IPS-20b (cell line): ENCODE measurements around the gene OR2H2.

Source experiments
- H3K27ac ChIP-seq: one replicate; pipeline ENCODE4 v1.5.1; 2013; ENCODE audit warnings: low read length
- H3K27me3 ChIP-seq: 2 replicates; pipeline ENCODE4 v1.6.1; 2013; ENCODE audit warnings: mild to moderate bottlenecking, low read length, inconsistent platforms; ENCODE audit not compliant: insufficient read depth
- H3K36me3 ChIP-seq: 2 replicates; pipeline ENCODE4 v1.6.1; 2013; ENCODE audit warnings: low read depth, mild to moderate bottlenecking, inconsistent platforms, low read length, moderate library complexity; ENCODE audit not compliant: insufficient read depth
- H3K4me1 ChIP-seq: 2 replicates; pipeline ENCODE4 v1.6.1; 2013; ENCODE audit warnings: mild to moderate bottlenecking, control low read depth, inconsistent platforms, low read length, moderate library complexity; ENCODE audit not compliant: insufficient read depth
- H3K4me3 ChIP-seq: 2 replicates; pipeline ENCODE4 v1.5.1; 2013; ENCODE audit warnings: mild to moderate bottlenecking, low read length, inconsistent platforms
- H3K9ac ChIP-seq: 2 replicates; pipeline ENCODE4 v1.6.1; 2013; ENCODE audit warnings: low read depth, mild to moderate bottlenecking, inconsistent platforms, low read length, moderate library complexity
- H3K9me3 ChIP-seq: 2 replicates; pipeline ENCODE4 v1.6.1; 2013; ENCODE audit warnings: mild to moderate bottlenecking, low read depth, low read length, inconsistent platforms; ENCODE audit not compliant: insufficient read depth

Gene OR2H2

DNA sequence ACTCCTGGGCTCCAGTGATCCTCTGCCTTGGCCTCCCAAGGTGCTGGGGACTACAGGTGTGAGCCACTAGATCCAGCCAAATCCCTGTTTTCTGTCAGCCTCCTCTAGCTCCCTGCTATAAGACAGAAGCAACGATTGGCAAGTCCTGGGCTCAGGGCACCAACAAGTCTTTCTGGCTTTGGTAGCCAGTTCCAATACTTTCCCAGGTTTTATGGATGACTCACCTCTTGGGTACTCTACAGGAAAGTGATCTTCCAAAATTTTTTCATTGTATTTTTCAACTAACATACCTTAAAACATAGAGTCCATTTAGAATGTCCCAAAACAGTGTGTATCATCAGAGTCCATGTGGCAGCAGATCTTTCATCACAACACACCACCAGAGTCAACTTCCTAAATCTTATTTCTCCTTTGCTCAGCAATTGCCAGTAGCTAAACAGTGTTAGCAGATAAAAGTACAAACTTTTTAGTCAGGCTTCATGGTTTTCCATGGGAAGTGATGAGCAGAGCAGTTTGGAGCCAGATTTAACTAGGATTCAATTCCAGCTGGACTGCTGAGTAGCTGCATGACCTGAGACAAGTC lies 34.7 kb downstream of the OR2H2 start:
- H3K4me3 ChIP-seq, result no peak overlapping the region
- H3K27me3 ChIP-seq, result no peaks in the 10 kb centered on the region
- H3K27ac ChIP-seq, result no peak overlapping the region
- H3K9ac ChIP-seq, result no peak overlapping the region
- no peaks in the 10 kb centered on the region for H3K9me3 ChIP-seq
- H3K36me3 ChIP-seq, result peaks cover 94% of the 10 kb centered on the region
- peaks cover 24% of the 10 kb centered on the region for H3K4me1 ChIP-seq

- Histone ChIP-seq H3K4me3 (no peak overlapping the region), H3K27ac (no peak overlapping the region), H3K4me1 (peaks cover 34% of the 10 kb centered on the region), H3K9me3 (no peaks in the 10 kb centered on the region), H3K9ac (no peak overlapping the region), H3K27me3 (no peaks in the 10 kb centered on the region), H3K36me3 (peaks cover 85% of the 10 kb centered on the region)
Observed at GRCh38 chr6:29620630-29621029, 35.7 kb downstream of the OR2H2 start.

- Histone ChIP-seq H3K27me3 (no peaks in the 10 kb centered on the region), H3K36me3 (peaks cover 50% of the 10 kb centered on the region), H3K27ac (peak overlapping the region; percentile 45), H3K9ac (peak overlapping the region; percentile 86; the same call in 1 of the 2 replicates), H3K9me3 (no peaks in the 10 kb centered on the region), H3K4me1 (peaks cover 49% of the 10 kb centered on the region), H3K4me3 (peak overlapping the region; percentile 87)
Observed at GRCh38 chr6:29624520-29624961, 39.6 kb downstream of the OR2H2 start.

DNA sequence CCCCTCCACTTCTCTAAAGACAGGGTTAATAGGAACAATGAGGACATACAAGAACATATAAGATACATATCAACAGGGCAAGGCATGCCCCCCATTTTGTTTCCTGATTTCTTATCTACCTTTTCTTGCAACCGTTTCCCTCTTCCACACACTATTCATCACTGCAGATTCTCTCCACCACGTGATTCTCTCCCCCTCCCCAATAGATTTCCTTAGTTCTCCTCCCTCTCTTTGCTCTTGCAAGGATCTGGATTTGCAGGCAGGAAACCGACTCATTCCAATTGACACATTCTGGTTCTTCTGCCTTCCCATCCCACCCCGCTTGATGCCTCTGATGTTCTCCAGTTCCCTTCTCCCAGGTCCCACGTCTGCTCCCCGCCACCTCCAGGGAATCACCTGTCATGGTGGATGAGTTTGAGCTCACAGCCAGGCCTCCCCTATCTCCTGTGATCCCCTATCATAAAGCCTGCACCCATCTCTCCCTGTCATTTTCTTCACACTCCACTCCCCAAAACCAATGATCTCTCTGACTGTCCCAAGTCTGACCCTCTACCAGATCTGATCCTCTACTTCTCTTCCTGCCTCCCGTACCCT lies 40.5 kb downstream of the OR2H2 start:
- Histone ChIP-seq H3K9ac (peak overlapping the region; percentile 86; the same call in 1 of the 2 replicates), H3K27me3 (no peaks in the 10 kb centered on the region), H3K4me1 (peaks cover 57% of the 10 kb centered on the region), H3K27ac (peak overlapping the region; percentile 10), H3K4me3 (peak overlapping the region; percentile 87), H3K9me3 (no peaks in the 10 kb centered on the region), H3K36me3 (peaks cover 45% of the 10 kb centered on the region)

GRCh38 chr6:29626948-29627754 lies 42.2 kb downstream of the OR2H2 start:
- H3K36me3 ChIP-seq, result peaks cover 35% of the 10 kb centered on the region
- H3K4me3 ChIP-seq, result peak overlapping the region; percentile 87
- peak overlapping the region; percentile 70 for H3K27ac ChIP-seq
- H3K27me3 ChIP-seq, result no peaks in the 10 kb centered on the region
- H3K9me3 ChIP-seq, result no peaks in the 10 kb centered on the region
- peaks cover 67% of the 10 kb centered on the region for H3K4me1 ChIP-seq
- H3K9ac ChIP-seq, result peak overlapping the region; percentile 86; the same call in 1 of the 2 replicates

- Histone ChIP-seq H3K4me1 (peaks cover 62% of the 10 kb centered on the region), H3K27me3 (no peaks in the 10 kb centered on the region), H3K36me3 (peaks cover 27% of the 10 kb centered on the region), H3K9me3 (no peaks in the 10 kb centered on the region), H3K9ac (peak overlapping the region; percentile 86; the same call in 1 of the 2 replicates), H3K27ac (peak overlapping the region; percentile 70), H3K4me3 (peak overlapping the region; percentile 87)
Observed at GRCh38 chr6:29627755-29628418, 43.0 kb downstream of the OR2H2 start.

- H3K9ac ChIP-seq, result peak overlapping the region; percentile 75; the same call in 1 of the 2 replicates
- H3K4me1 ChIP-seq, result peaks cover 56% of the 10 kb centered on the region
- peak overlapping the region; percentile 67 for H3K27ac ChIP-seq
Observed at GRCh38 chr6:29628419-29629281, 43.7 kb downstream of the OR2H2 start.

DNA sequence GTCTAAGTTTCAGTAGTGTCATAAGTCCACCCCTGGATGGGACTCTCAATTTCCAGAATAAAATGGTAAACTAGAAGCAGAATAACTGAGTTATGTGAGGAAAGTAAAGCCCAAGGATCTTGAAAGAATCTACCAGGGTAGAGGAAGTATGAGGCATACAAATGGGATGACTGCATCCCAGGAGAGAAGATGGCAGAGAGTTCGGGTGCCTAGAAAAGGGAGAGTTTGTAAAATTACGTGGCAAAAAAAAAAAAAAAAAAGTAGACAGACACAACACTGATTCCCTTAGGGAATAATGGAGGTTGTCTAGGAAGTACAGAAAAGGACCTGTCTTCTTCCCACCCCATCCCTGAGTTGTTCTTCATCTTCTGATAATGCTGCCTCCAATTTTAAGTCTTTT lies 44.6 kb downstream of the OR2H2 start:
- peak overlapping the region; percentile 81 for H3K4me3 ChIP-seq
- peaks cover 56% of the 10 kb centered on the region for H3K4me1 ChIP-seq
- no peaks in the 10 kb centered on the region for H3K27me3 ChIP-seq
- peak overlapping the region; percentile 75; the same call in 1 of the 2 replicates for H3K9ac ChIP-seq
- H3K9me3 ChIP-seq, result no peaks in the 10 kb centered on the region
- H3K27ac ChIP-seq, result no peak overlapping the region
- H3K36me3 ChIP-seq, result peaks cover 13% of the 10 kb centered on the region; the same call in 1 of the 2 replicates

More at GRCh38 chr6:29628419-29629281, 43.7 kb downstream of the OR2H2 start:
- no peaks in the 10 kb centered on the region for H3K27me3 ChIP-seq
- H3K9me3 ChIP-seq, result no peaks in the 10 kb centered on the region
- H3K4me3 ChIP-seq, result peak overlapping the region; percentile 81
- peaks cover 20% of the 10 kb centered on the region for H3K36me3 ChIP-seq

GRCh38 chr6:29630315-29630714 lies 45.4 kb downstream of the OR2H2 start:
- H3K27ac ChIP-seq, result no peak overlapping the region
- no peaks in the 10 kb centered on the region for H3K9me3 ChIP-seq
- H3K27me3 ChIP-seq, result no peaks in the 10 kb centered on the region
- H3K4me3 ChIP-seq, result peak overlapping the region; percentile 81
- H3K9ac ChIP-seq, result peak overlapping the region; percentile 60; the same call in 1 of the 2 replicates
- peaks cover 13% of the 10 kb centered on the region; the same call in 1 of the 2 replicates for H3K36me3 ChIP-seq
- peaks cover 49% of the 10 kb centered on the region for H3K4me1 ChIP-seq

- Histone ChIP-seq H3K27ac (no peak overlapping the region), H3K27me3 (no peaks in the 10 kb centered on the region), H3K9me3 (no peaks in the 10 kb centered on the region), H3K9ac (peak overlapping the region; percentile 90; the same call in 1 of the 2 replicates), H3K4me3 (peak overlapping the region; percentile 81), H3K4me1 (peaks cover 39% of the 10 kb centered on the region; the same call in 1 of the 2 replicates), H3K36me3 (peaks cover 13% of the 10 kb centered on the region; the same call in 1 of the 2 replicates)
Observed at GRCh38 chr6:29631209-29631810, 46.4 kb downstream of the OR2H2 start.
